ENCODE data around the gene PPP1R12B.
"Not testable (repeated sequence)": the region's sequence is repeated elsewhere in the genome, so short reads cannot be mapped to it uniquely, and the experiment has no call there.

The PPP1R12B gene

GRCh38 chr1:202520129-202520856 lies 171.8 kb downstream of the PPP1R12B start:
- H3K27me3 Mint-ChIP-seq; H3K4me1 Mint-ChIP-seq; H3K27ac Mint-ChIP-seq; H3K4me3 Mint-ChIP-seq; DNase-seq; H3K9me3 Mint-ChIP-seq; ATAC-seq (replicated peaks): not testable (repeated sequence)
- H3K36me3 Mint-ChIP-seq: peaks cover 3 to 21% of the 10 kb centered on the region in 2 donors

GRCh38 chr1:202520857-202521216 lies 172.3 kb downstream of the PPP1R12B start:
- H3K4me3 Mint-ChIP-seq; H3K9me3 Mint-ChIP-seq; H3K27me3 Mint-ChIP-seq; ATAC-seq (replicated peaks); DNase-seq; H3K27ac Mint-ChIP-seq: not testable (repeated sequence)
- H3K36me3 Mint-ChIP-seq: peaks cover 3 to 23% of the 10 kb centered on the region in 2 donors
- H3K4me1 Mint-ChIP-seq: peaks cover 4 to 11% of the 10 kb centered on the region in 2 donors

- Mint-ChIP-seq H3K36me3 (peaks cover 4 to 19% of the 10 kb centered on the region in 2 donors), H3K4me1 (peaks cover 7 to 11% of the 10 kb centered on the region in 2 donors)
- DNase-seq; ATAC-seq (replicated peaks); H3K27ac Mint-ChIP-seq; H3K9me3 Mint-ChIP-seq; H3K4me3 Mint-ChIP-seq; H3K27me3 Mint-ChIP-seq: not testable (repeated sequence)
Measured at GRCh38 chr1:202521484-202521883, 173.0 kb downstream of the PPP1R12B start.

GRCh38 chr1:202521886-202522285 lies 173.4 kb downstream of the PPP1R12B start:
- no peak for ATAC-seq (replicated peaks)
- no peak for DNase-seq
- Mint-ChIP-seq H3K27ac (no peak overlapping the region), H3K9me3 (peaks cover 0 to 1% of the 10 kb centered on the region in 2 donors), H3K36me3 (peaks cover 4 to 19% of the 10 kb centered on the region in 2 donors), H3K4me3 (no peak overlapping the region), H3K4me1 (peaks cover 7 to 10% of the 10 kb centered on the region in 2 donors), H3K27me3 (no peaks in the 10 kb centered on the region)

- DNase-seq; H3K27me3 Mint-ChIP-seq; H3K9me3 Mint-ChIP-seq; H3K27ac Mint-ChIP-seq; H3K4me3 Mint-ChIP-seq; ATAC-seq (replicated peaks): not testable (repeated sequence)
- Mint-ChIP-seq H3K36me3 (peaks cover 4 to 19% of the 10 kb centered on the region in 2 donors), H3K4me1 (peaks cover 14 to 15% of the 10 kb centered on the region in 2 donors)
Measured at GRCh38 chr1:202526056-202526455, 177.6 kb downstream of the PPP1R12B start.

- Mint-ChIP-seq H3K4me1 (peaks cover 20 to 28% of the 10 kb centered on the region in 2 donors), H3K36me3 (peaks cover 6 to 16% of the 10 kb centered on the region in 2 donors)
- not testable (repeated sequence) for H3K4me3 Mint-ChIP-seq; DNase-seq; H3K27ac Mint-ChIP-seq; ATAC-seq (replicated peaks); H3K27me3 Mint-ChIP-seq; H3K9me3 Mint-ChIP-seq
Measured at GRCh38 chr1:202528096-202528722, 179.7 kb downstream of the PPP1R12B start.

- not testable (repeated sequence) for H3K27me3 Mint-ChIP-seq, DNase-seq, H3K9me3 Mint-ChIP-seq, H3K36me3 Mint-ChIP-seq
- Mint-ChIP-seq H3K27ac (peak overlapping the region; percentile 32), H3K4me1 (peaks cover 19 to 22% of the 10 kb centered on the region in 2 donors), H3K4me3 (peak overlapping the region in 1 of 2 donors; percentile 28)
- ATAC-seq (replicated peaks): peak; percentile 72 to 76
Measured at GRCh38 chr1:202530686-202531085, 182.2 kb downstream of the PPP1R12B start.

- Mint-ChIP-seq H3K4me1 (peaks cover 15 to 22% of the 10 kb centered on the region in 2 donors), H3K27me3 (no peaks in the 10 kb centered on the region), H3K4me3 (peak overlapping the region; percentile 60 to 65), H3K27ac (peak overlapping the region; percentile 88), H3K36me3 (peaks cover 0 to 1% of the 10 kb centered on the region in 2 donors), H3K9me3 (no peaks in the 10 kb centered on the region)
- no peak for DNase-seq
- ATAC-seq (replicated peaks): peak; percentile 81 to 82
Measured at GRCh38 chr1:202531472-202531811, 182.9 kb downstream of the PPP1R12B start.

GRCh38 chr1:202531812-202532616 lies 183.5 kb downstream of the PPP1R12B start:
- H3K27ac Mint-ChIP-seq: peak overlapping the region; percentile 88
- DNase-seq (peak; percentile 11), ATAC-seq (replicated peaks) (peak; percentile 57 to 62)
- H3K36me3 Mint-ChIP-seq, H3K27me3 Mint-ChIP-seq, H3K9me3 Mint-ChIP-seq: not testable (repeated sequence)
- peaks cover 15 to 22% of the 10 kb centered on the region in 2 donors for H3K4me1 Mint-ChIP-seq
- H3K4me3 Mint-ChIP-seq: peak overlapping the region; percentile 60 to 65

GRCh38 chr1:202539166-202539574 lies 190.7 kb downstream of the PPP1R12B start:
- H3K4me3 Mint-ChIP-seq, DNase-seq, H3K36me3 Mint-ChIP-seq, H3K27me3 Mint-ChIP-seq, H3K9me3 Mint-ChIP-seq: not testable (repeated sequence)
- H3K27ac Mint-ChIP-seq: peak overlapping the region; percentile 44
- peak; percentile 63 to 70 for ATAC-seq (replicated peaks)
- peaks cover 18 to 24% of the 10 kb centered on the region in 2 donors for H3K4me1 Mint-ChIP-seq

- H3K4me1 Mint-ChIP-seq: peaks cover 18 to 24% of the 10 kb centered on the region in 2 donors
- H3K36me3 Mint-ChIP-seq; ATAC-seq (replicated peaks); DNase-seq; H3K27ac Mint-ChIP-seq; H3K4me3 Mint-ChIP-seq; H3K9me3 Mint-ChIP-seq; H3K27me3 Mint-ChIP-seq: not testable (repeated sequence)
Measured at GRCh38 chr1:202539583-202539982, 191.1 kb downstream of the PPP1R12B start.

- no peak overlapping the region for H3K4me3 Mint-ChIP-seq
- ATAC-seq (replicated peaks): no peak
- H3K36me3 Mint-ChIP-seq: peaks cover 0 to 2% of the 10 kb centered on the region in 2 donors
- DNase-seq: no peak
- no peaks in the 10 kb centered on the region for H3K9me3 Mint-ChIP-seq
- no peak overlapping the region for H3K27ac Mint-ChIP-seq
- H3K27me3 Mint-ChIP-seq: no peaks in the 10 kb centered on the region
- peaks cover 18 to 24% of the 10 kb centered on the region in 2 donors for H3K4me1 Mint-ChIP-seq
Measured at GRCh38 chr1:202540014-202540413, 191.5 kb downstream of the PPP1R12B start.

GRCh38 chr1:202540448-202540847 lies 191.9 kb downstream of the PPP1R12B start:
- H3K4me1 Mint-ChIP-seq: peaks cover 18 to 24% of the 10 kb centered on the region in 2 donors
- no peak for DNase-seq
- no peaks in the 10 kb centered on the region for H3K9me3 Mint-ChIP-seq
- ATAC-seq (replicated peaks): no peak
- H3K27me3 Mint-ChIP-seq: no peaks in the 10 kb centered on the region
- H3K27ac Mint-ChIP-seq: no peak overlapping the region
- no peak overlapping the region for H3K4me3 Mint-ChIP-seq
- H3K36me3 Mint-ChIP-seq: peaks cover 0 to 2% of the 10 kb centered on the region in 2 donors

GRCh38 chr1:202540858-202541257 lies 192.4 kb downstream of the PPP1R12B start:
- not testable (repeated sequence) for H3K27me3 Mint-ChIP-seq; ATAC-seq (replicated peaks); H3K4me3 Mint-ChIP-seq

More at GRCh38 chr1:202540858-202541257, 192.4 kb downstream of the PPP1R12B start:
- not testable (repeated sequence) for H3K27ac Mint-ChIP-seq, DNase-seq, H3K9me3 Mint-ChIP-seq, H3K36me3 Mint-ChIP-seq
- H3K4me1 Mint-ChIP-seq: peaks cover 19 to 26% of the 10 kb centered on the region in 2 donors
